ENCODE results near the gene GDF15.
A peak's percentile ranks its signal among the peaks of the same experiment; 100 is the strongest.

Gene GDF15

GRCh38 chr19:18425515-18426415 is 39.8 kb downstream of the GDF15 start:
- no peak for DNase-seq (ENCODE audit: low read depth, low spot score)
- no peak overlapping the region for H3K4me3 ChIP-seq (ENCODE audit: low read length)

DNA sequence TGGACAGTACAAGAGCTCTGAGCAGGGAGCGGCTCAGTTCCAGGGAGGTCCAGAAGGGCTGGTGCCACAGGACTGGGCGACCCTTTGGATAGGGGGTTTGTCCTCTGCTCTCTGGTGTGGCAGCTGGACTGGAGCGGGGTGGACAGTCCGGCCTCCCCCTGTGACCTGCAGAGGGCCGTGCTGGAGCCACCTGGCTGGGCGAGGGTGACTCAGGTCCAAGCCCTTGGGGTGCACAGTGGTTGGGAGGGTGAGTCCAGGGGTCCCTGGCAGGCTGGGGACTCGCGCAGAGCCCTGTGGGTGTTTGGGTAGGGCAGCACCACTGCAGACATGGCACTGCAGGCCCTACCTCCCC is 40.4 kb downstream of the GDF15 start:
- no peak overlapping the region for H3K4me3 ChIP-seq (ENCODE audit: low read length)
- DNase-seq (ENCODE audit: low read depth, low spot score) = no peak

DNA sequence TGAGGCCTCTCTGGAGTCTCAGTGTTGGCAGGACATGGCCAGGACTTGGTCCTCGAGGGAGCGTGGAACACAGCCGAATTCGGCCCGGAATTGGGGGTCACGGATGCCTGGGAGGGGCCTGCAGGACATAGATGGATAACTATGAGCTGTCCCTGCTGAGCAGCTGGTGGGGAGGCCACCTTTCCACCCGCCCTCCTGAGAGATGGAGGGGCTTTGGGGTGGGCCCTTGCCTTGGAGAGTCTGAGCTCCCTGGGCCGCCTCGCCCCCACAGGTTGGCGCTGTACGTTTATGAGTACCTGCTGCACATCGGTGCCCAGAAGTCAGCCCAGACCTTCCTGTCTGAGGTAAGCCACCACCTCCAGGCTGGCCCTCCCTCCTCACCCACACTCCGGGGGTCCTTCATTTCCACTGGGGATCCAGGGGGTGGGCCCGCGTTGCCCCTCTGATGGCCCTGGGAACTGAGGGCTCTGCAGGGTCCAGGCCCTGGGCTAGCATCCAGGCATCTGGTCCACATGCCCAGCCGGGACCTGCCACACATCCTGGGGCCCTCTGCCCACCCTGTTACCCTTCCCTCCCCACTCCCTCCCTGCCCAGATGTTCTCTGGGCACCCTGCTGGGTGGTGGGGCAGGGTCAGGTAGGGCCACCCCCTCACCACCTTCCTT is 41.3 kb downstream of the GDF15 start:
- H3K4me3 ChIP-seq (ENCODE audit: low read length) = no peak overlapping the region
- DNase-seq (ENCODE audit: low read depth, low spot score) = no peak

DNA sequence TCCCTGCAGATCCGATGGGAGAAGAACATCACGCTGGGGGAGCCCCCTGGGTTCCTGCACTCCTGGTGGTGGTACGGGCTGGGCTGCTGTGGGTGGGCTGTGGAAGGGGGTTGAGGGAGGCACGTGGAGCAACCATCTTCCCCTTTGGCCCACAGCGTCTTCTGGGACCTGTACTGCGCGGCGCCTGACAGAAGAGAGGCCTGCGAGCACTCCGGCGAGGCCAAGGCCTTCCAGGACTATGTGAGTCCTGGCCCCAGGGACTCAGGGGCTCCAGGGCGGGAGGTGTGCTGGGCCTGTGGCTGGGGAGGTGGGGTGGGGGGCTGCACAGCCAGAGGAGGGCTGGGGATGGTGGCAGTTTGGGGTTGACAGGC is 41.8 kb downstream of the GDF15 start:
- no peak for DNase-seq (ENCODE audit: low read depth, low spot score)
- H3K4me3 ChIP-seq (ENCODE audit: low read length) = no peak overlapping the region

DNA sequence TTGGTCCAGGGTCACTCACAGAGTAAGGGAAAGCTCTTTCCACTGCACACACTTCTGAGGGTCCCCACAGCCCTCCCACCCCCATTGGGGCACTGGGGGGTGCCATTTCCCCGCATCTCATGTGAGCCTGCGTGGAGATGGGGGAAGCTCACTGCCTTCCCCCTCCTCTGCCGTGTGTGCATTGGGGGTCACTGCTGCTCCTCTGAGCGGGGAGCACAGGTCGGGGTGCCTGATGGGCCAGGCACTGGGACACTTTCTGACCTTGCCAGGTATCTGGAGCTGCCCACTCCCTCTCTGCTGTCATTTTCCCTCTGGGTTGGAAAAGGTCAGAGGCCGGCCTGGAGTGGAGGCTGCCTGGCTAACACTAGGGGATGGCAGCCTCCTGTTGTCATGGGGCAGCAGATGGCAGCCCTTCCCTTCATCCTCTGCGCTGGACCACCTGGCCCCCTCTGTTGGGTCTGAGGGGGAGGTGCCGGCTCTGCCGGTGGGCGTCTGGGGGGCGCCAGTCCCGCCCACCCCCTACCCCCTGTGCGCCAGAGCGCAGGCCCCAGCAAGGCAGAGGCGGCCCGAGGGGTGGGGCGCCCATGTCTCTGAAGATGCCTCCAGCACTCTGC is 42.3 kb downstream of the GDF15 start:
- H3K4me3 ChIP-seq (ENCODE audit: low read length) = peak overlapping the region; percentile 39; the same call in 1 of the 2 replicates
- DNase-seq (ENCODE audit: low read depth, low spot score) = no peak

- H3K4me3 ChIP-seq (ENCODE audit: low read length) = peak overlapping the region; percentile 39
- DNase-seq (ENCODE audit: low read depth, low spot score) = peak; percentile 80
Measured at GRCh38 chr19:18428787-18429674, 43.1 kb downstream of the GDF15 start.

- peak overlapping the region; percentile 39 for H3K4me3 ChIP-seq (ENCODE audit: low read length)
- no peak for DNase-seq (ENCODE audit: low read depth, low spot score)
Measured at GRCh38 chr19:18429717-18430416, 43.9 kb downstream of the GDF15 start.

- no peak overlapping the region for H3K4me3 ChIP-seq (ENCODE audit: low read length)
- DNase-seq (ENCODE audit: low read depth, low spot score) = no peak
Measured at GRCh38 chr19:18430417-18431144, 44.6 kb downstream of the GDF15 start.

DNA sequence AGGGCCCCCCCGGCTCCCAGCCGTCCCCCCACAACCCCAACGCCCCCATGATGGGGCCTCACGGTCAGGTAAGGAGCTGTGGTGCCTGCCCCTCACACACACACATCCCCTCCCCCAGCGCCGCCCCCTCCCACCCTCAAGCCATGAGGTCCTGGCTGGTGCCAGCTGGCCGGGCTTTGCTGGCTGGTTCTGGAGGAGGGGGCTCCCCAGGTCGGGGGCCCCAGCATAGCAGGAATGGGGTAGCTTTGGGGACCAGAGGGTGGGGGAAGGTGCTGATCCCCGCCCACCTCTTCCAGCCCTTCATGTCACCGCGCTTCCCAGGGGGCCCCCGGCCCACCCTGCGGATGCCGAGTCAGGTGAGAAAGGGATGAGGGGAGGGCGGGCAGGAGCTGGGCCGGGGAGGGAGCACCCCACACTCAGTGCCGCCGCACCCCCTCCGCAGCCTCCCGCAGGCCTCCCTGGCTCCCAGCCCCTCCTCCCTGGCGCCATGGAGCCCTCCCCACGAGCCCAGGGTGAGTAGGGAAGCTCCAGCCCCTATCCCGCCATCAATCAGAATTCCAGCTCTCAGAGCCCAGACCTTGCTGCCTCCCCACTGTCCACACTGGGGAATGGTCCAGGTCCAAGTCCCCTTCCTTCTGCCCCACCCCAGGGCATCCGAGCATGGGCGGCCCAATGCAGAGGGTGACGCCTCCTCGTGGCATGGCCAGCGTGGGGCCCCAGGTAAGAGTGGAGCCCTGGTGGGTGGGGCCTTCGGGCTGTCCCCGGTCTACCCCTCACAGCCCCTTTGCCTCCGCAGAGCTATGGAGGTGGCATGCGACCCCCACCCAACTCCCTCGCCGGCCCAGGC is 45.6 kb downstream of the GDF15 start:
- no peak overlapping the region for H3K4me3 ChIP-seq (ENCODE audit: low read length)
- no peak for DNase-seq (ENCODE audit: low read depth, low spot score)

DNA sequence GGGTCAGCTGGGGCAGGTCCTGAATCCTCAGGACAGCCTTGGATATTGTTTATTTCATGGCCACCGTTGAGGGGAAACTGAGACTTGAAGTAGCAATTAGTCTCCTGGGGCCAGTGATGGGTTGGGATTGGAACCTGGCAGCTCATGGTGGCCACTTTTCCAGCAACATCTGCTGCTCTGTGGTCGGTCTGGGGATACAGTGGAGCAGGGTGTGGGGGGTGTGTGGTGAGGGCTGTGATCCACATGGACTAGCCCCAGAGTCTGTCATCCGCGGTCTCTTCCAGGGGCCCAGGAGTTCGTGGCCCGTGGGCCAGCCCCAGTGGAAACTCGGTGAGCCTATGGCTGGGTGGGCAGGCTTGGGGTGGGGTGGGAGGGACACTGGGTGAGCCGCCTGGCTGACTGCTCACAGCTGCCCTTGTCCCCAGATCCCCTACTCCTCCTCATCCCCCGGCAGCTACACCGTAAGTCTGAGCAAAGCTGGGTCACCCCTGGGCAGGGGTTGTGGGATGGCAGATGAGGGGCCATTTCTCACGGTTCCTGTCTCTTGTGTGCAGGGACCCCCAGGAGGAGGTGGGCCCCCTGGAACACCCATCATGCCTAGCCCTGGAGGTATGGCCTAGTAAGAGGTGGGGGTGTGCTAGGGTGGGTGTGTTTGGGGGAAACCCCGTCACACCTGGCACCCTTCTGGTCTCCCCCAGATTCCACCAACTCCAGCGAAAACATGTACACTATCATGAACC is 46.5 kb downstream of the GDF15 start:
- DNase-seq (ENCODE audit: low read depth, low spot score) = no peak
- no peak overlapping the region for H3K4me3 ChIP-seq (ENCODE audit: low read length)

- DNase-seq (ENCODE audit: low read depth, low spot score) = no peak
Measured at GRCh38 chr19:18433015-18433691, 47.2 kb downstream of the GDF15 start.

GRCh38 chr19:18433735-18434398 is 47.9 kb downstream of the GDF15 start:
- no peak overlapping the region for H3K4me3 ChIP-seq (ENCODE audit: low read length)
- DNase-seq (ENCODE audit: low read depth, low spot score) = no peak

More at GRCh38 chr19:18433015-18433691, 47.2 kb downstream of the GDF15 start:
- H3K4me3 ChIP-seq (ENCODE audit: low read length) = no peak overlapping the region

GRCh38 chr19:18434411-18435175 is 48.6 kb downstream of the GDF15 start:
- no peak overlapping the region for H3K4me3 ChIP-seq (ENCODE audit: low read length)
- DNase-seq (ENCODE audit: low read depth, low spot score) = no peak

GRCh38 chr19:18435178-18435841 is 49.4 kb downstream of the GDF15 start:
- no peak for DNase-seq (ENCODE audit: low read depth, low spot score)
- no peak overlapping the region for H3K4me3 ChIP-seq (ENCODE audit: low read length)
